ENCODE data around the gene CERS3. TPM values are rescaled to one million over a fixed set of nuclear protein-coding genes. Genes with fewer than 3 reads are reported as not detected.

The CERS3 gene
- polyA plus RNA-seq, 1 of the 3 experiments (the other 2 are of a cell fraction): not detected

- Histone ChIP-seq H3K27ac (ENCODE audit: low read depth in 2 of 2, low read length in 1 of 2) (no peak overlapping the region; a peak in 1 of 4 replicates), H3K79me2 (ENCODE audit: insufficient read depth) (no peaks in the 10 kb centered on the region), H3K4me2 (no peak overlapping the region), H3K4me1 (ENCODE audit: control insufficient read depth in 1 of 2, insufficient read depth in 2 of 2, low read depth in 1 of 2, low read length in 1 of 2) (peaks cover 0 to 3% of the 10 kb centered on the region in 2 experiments; a peak in 1 of 4 replicates), H4K20me1 (ENCODE audit: insufficient read depth) (no peaks in the 10 kb centered on the region), H3K9me3 (no peaks in the 10 kb centered on the region), H3F3A (replicated peaks; ENCODE audit: insufficient read depth) (no peaks in the 10 kb centered on the region), H3K4me3 (ENCODE audit: low read depth in 2 of 2, low read length in 1 of 2) (no peak overlapping the region), H3K9me2 (no peaks in the 10 kb centered on the region), H3K9ac (no peak overlapping the region), H2AFZ (ENCODE audit: low read depth) (no peak overlapping the region), H3K36me3 (replicated peaks in 1 of 2; ENCODE audit: control insufficient read depth in 1 of 2, insufficient read depth in 2 of 2, low read length in 1 of 2) (no peaks in the 10 kb centered on the region), H3K27me3 (ENCODE audit: insufficient read depth) (no peaks in the 10 kb centered on the region)
- WGBS (ENCODE audit: low lambda C conversion rate): 54% methylated on average over 17 of the region's 19 CpGs
- CTCF ChIA-PET: interaction anchor here (0.6 to 8.3 kb wide), 75 partner anchors 11 to 1062 kb away, joined by 3 to 184 read pairs (median 4); partner anchors contain the start of genes ADAMTS17, ASB7 and LINS1
- POLR2A ChIA-PET: interaction anchor here (1.0 kb wide), 1 partner anchor 9 kb away, joined by 3 read pairs; the partner anchor contains the start of gene ADAMTS17
- no peak for TF ChIP-seq NFIC (IDR thresholded peaks at IDR 0.05; ENCODE audit: borderline replicate concordance)
- TF ChIP-seq EP300 (IDR thresholded peaks at IDR 0.05; ENCODE audit: borderline replicate concordance in 1 of 2, low read depth in 1 of 2, low read length in 1 of 2): no peak
- no peak for TF ChIP-seq IRF3 (IDR thresholded peaks at IDR 0.05; ENCODE audit: low read depth, low read length)
- TF ChIP-seq YY1 (IDR thresholded peaks at IDR 0.05; ENCODE audit: low read depth): no peak
- no peak for TF ChIP-seq POLR2AphosphoS5 (IDR thresholded peaks at IDR 0.05; ENCODE audit: low read depth, low read length)
- no peak for TF ChIP-seq USF2 (IDR thresholded peaks at IDR 0.05; ENCODE audit: borderline replicate concordance, low read depth, low read length)
- no peak for TF ChIP-seq MEF2A (IDR thresholded peaks at IDR 0.05; ENCODE audit: borderline replicate concordance, low read depth)
- TF ChIP-seq GATA2 (CRISPR knock-in tag; IDR thresholded peaks at IDR 0.05): no peak
- no peak for DNase-seq
These were observed 178.1 kb downstream of the CERS3 start for GRCh38 chr15:100350434-100351226.

Small RNAs within 50 kb of the gene (small RNA-seq; reads per million reads assigned to genes)
- gene RNU6-181P (0 reads per million in 7 experiments), gene RNU6-322P (0 reads per million in 7 experiments)

Other genes starting within 250 kb of the CERS3 start
- gene ADAMTS17, start 187.0 kb downstream of the CERS3 start, polyA plus RNA-seq (2012; rRNA removed): not detected in 2 replicates
- gene LINS1, start 73.2 kb upstream of the CERS3 start, polyA plus RNA-seq (2012; rRNA removed): 5.0 and 6.9 TPM in 2 replicates
- gene ASB7, start 73.6 kb upstream of the CERS3 start, polyA plus RNA-seq (2012; rRNA removed): 6.1 and 7.7 TPM in 2 replicates